Measurements from ENCODE around the gene AP1S3.

DNA sequence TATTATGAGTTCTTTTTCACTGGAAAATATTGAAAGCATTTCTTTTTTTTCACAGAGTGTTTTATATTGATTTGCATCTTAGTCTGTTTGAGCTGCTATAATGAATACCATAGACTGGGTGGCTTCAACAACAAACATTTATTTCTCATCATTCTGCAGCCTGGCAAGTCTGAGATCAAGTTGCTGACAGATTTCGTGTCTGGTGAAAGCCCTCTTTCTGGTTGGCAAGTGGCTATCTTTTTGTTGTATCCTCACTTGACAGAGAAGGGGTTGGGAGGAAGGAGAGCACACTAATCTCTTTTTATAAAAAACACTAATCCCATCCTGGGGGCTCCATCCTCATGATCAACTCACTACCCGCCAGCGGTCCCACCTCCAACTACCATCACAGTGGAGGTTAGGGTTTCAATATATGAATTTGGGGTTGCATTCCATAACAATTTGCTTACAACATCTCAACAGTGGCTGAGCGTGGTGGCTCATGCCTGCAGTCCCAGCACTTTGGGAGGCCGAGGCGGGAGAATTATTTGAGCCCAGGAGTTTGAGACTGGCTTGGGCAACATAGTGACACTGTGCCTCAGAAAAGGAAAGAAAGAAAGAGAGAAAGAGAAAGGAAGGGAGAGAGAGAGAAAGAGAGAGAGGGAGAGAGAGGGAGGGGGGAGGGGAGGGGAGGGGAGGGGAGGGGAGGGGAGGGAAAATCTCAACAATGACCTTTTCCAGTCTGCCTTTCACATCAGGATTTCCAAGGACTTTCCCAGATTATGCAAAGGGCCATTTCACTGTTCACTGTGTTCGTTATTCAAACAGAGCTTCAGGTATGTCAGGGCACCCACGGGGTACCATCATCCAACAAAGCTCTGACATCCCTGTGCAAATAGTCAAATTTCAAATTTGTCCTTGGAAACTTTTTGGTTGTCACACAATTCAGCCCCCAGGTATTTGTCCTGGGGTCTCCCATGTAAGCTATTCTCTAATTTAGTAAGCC, 111.1 kb downstream of the AP1S3 start:
- TF ChIP-seq, protein P1, sequence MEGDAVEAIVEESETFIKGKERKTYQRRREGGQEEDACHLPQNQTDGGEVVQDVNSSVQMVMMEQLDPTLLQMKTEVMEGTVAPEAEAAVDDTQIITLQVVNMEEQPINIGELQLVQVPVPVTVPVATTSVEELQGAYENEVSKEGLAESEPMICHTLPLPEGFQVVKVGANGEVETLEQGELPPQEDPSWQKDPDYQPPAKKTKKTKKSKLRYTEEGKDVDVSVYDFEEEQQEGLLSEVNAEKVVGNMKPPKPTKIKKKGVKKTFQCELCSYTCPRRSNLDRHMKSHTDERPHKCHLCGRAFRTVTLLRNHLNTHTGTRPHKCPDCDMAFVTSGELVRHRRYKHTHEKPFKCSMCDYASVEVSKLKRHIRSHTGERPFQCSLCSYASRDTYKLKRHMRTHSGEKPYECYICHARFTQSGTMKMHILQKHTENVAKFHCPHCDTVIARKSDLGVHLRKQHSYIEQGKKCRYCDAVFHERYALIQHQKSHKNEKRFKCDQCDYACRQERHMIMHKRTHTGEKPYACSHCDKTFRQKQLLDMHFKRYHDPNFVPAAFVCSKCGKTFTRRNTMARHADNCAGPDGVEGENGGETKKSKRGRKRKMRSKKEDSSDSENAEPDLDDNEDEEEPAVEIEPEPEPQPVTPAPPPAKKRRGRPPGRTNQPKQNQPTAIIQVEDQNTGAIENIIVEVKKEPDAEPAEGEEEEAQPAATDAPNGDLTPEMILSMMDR (IDR thresholded peaks at IDR 0.05; ENCODE audit: low read length), result no peak
- TF ChIP-seq EZH2 (optimal IDR thresholded peaks at IDR 0.05; ENCODE audit: low read depth, low read length), result no peak
- TF ChIP-seq EZH2phosphoT487 (IDR thresholded peaks at IDR 0.05; ENCODE audit: low read length), result no peak

Data from MM.1S (cell line).